Thyroid gland (tissue), 4 donors: Measurements from ENCODE around the gene NRG4.

Experiments used
- CTCF ChIP-seq, 6 experiments: fragments of 200-600 bp in 3 of 6; fragments of 450-650 bp in 3 of 6; sonication (generic) in 3 of 6; IDR thresholded peaks; one replicate each; pipeline ENCODE4 v1.5.1; 2016 to 2019; ENCODE audit warnings: antibody characterized with exemption in 6 of 6, mild to moderate bottlenecking in 2 of 6, inconsistent platforms in 1 of 6, moderate library complexity in 1 of 6
- POLR2A ChIP-seq, 2 donors: fragments of 450-650 bp; IDR thresholded peaks; one replicate each; pipeline ENCODE4 v1.6.1; 2017; ENCODE audit warnings: antibody characterized with exemption in 2 of 2, mild to moderate bottlenecking in 2 of 2, moderate library complexity in 1 of 2

GRCh38 chr15:75929799-75930565 lies 82.2 kb downstream of the NRG4 start:
- TF ChIP-seq CTCF (IDR thresholded peaks at IDR 0.05) (no peak), POLR2A (IDR thresholded peaks at IDR 0.05) (no peak)
